ENCODE data around the gene STK10.

GRCh38 chr5:172015346-172015745 lies 172.7 kb downstream of the STK10 start:
- TF ChIP-seq, protein P1, sequence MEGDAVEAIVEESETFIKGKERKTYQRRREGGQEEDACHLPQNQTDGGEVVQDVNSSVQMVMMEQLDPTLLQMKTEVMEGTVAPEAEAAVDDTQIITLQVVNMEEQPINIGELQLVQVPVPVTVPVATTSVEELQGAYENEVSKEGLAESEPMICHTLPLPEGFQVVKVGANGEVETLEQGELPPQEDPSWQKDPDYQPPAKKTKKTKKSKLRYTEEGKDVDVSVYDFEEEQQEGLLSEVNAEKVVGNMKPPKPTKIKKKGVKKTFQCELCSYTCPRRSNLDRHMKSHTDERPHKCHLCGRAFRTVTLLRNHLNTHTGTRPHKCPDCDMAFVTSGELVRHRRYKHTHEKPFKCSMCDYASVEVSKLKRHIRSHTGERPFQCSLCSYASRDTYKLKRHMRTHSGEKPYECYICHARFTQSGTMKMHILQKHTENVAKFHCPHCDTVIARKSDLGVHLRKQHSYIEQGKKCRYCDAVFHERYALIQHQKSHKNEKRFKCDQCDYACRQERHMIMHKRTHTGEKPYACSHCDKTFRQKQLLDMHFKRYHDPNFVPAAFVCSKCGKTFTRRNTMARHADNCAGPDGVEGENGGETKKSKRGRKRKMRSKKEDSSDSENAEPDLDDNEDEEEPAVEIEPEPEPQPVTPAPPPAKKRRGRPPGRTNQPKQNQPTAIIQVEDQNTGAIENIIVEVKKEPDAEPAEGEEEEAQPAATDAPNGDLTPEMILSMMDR (IDR thresholded peaks at IDR 0.05 in 4 of 5, conservative IDR thresholded peaks at IDR 0.05 in 1 of 5) = no peak
- no peak for TF ChIP-seq POLR2A (IDR thresholded peaks at IDR 0.05)
